Thyroid gland (tissue), 4 donors: ENCODE results near the gene IFIT3. TPM values are rescaled to one million over a fixed set of nuclear protein-coding genes. Genes with fewer than 3 reads are reported as not detected.
A peak's percentile ranks its signal among the peaks of the same experiment; 100 is the strongest.

ENCODE experiments used
- DNase-seq, 2 donors: peaks; one replicate each; pipeline ENCODE4 v3.0.0-alpha.2; 2019
- H3K27ac ChIP-seq, 3 donors: fragments of 200-600 bp; sonication (generic); 1 replicate in 2 of 3; 2 replicates in 1 of 3; pipeline ENCODE4 v1.5.1; 2016 to 2019; ENCODE audit warnings: mild to moderate bottlenecking in 1 of 3, moderate library complexity in 1 of 3
- H3K27me3 ChIP-seq: fragments of 200-600 bp; sonication (generic); one replicate; pipeline ENCODE4 v1.5.1; 2019
- H3K36me3 ChIP-seq, 2 donors: fragments of 200-600 bp; sonication (generic); one replicate each; pipeline ENCODE4 v1.5.1; 2016 to 2019
- H3K4me1 ChIP-seq, 2 donors: fragments of 200-600 bp; sonication (generic); one replicate each; pipeline ENCODE4 v1.5.1; 2017 to 2019
- H3K4me3 ChIP-seq, 3 donors: fragments of 200-600 bp; sonication (generic); replicated peaks in 1 of 3; 1 replicate in 2 of 3; 2 replicates in 1 of 3; pipeline ENCODE4 v1.5.1; 2016; ENCODE audit warnings: mild to moderate bottlenecking in 1 of 3
- H3K9me3 ChIP-seq: fragments of 200-600 bp; sonication (generic); one replicate; pipeline ENCODE4 v1.5.1; 2017
- POLR2A ChIP-seq, 2 donors: fragments of 450-650 bp; IDR thresholded peaks; one replicate each; pipeline ENCODE4 v1.6.1; 2017; ENCODE audit warnings: antibody characterized with exemption in 2 of 2, mild to moderate bottlenecking in 2 of 2, moderate library complexity in 1 of 2
- WGBS, 2 donors: methylation state at CpG; one replicate each; pipeline ENCODE4 v1.1.5; 2017; 5-methylcytosine and 5-hydroxymethylcytosine counted together
- intact Hi-C: fragments of 100-400 bp; cut with DNase I; formaldehyde crosslinking; loops from one replicate; pipeline ENCODE4 v1.15.1; 2023
- total RNA-seq, 4 donors: library from RNA; depleted of rRNA; stranded (reverse); fragments of >200 nt; gene quantifications; one replicate each; pipeline ENCODE4 v1.2.3, GENCODE V29; 2016
- TF ChIP-seq, protein P1 (sequence below), 6 experiments: fragments of 200-600 bp in 3 of 6; fragments of 450-650 bp in 3 of 6; sonication (generic) in 3 of 6; IDR thresholded peaks; one replicate each; pipeline ENCODE4 v1.5.1; 2016 to 2019; ENCODE audit warnings: antibody characterized with exemption in 6 of 6, mild to moderate bottlenecking in 2 of 6, inconsistent platforms in 1 of 6, moderate library complexity in 1 of 6

The IFIT3 gene
- total RNA-seq, 4 donors from 2014 or later: 5.9 to 11.4 (median 8.8) TPM

DNA sequence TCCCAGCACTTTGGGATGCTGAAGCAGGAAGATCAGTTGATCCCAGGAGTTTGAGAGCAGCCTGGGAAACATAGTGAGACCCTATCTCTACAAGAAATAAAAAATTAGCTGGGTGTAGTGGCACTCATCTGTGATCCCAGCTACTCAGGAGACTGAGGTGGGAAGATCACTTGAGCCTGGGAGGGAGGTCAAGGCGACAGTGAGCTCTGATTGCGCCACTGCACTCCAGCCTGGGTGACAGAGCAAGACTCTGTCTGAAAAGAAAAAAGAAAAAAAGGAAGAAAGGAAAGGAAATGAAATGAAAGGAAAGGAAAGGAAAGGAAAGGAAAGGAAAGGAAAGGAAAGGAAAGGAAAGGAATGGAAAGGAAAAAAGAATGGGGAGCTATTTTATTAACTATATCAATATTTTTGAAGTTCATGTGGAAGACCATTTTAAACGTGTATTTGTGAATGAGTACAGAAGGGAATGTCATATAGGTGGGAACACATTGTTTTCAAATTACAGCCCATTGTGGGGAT lies 33.0 kb upstream of the IFIT3 start:
- no peaks in the 10 kb centered on the region for H3K36me3 ChIP-seq
- H3K4me3 ChIP-seq: no peak overlapping the region
- no peak for DNase-seq
- H3K4me1 ChIP-seq: no peaks in the 10 kb centered on the region
- no peaks in the 10 kb centered on the region for H3K9me3 ChIP-seq
- TF ChIP-seq, protein P1, sequence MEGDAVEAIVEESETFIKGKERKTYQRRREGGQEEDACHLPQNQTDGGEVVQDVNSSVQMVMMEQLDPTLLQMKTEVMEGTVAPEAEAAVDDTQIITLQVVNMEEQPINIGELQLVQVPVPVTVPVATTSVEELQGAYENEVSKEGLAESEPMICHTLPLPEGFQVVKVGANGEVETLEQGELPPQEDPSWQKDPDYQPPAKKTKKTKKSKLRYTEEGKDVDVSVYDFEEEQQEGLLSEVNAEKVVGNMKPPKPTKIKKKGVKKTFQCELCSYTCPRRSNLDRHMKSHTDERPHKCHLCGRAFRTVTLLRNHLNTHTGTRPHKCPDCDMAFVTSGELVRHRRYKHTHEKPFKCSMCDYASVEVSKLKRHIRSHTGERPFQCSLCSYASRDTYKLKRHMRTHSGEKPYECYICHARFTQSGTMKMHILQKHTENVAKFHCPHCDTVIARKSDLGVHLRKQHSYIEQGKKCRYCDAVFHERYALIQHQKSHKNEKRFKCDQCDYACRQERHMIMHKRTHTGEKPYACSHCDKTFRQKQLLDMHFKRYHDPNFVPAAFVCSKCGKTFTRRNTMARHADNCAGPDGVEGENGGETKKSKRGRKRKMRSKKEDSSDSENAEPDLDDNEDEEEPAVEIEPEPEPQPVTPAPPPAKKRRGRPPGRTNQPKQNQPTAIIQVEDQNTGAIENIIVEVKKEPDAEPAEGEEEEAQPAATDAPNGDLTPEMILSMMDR (IDR thresholded peaks at IDR 0.05): no peak
- TF ChIP-seq POLR2A (IDR thresholded peaks at IDR 0.05): no peak
- intact Hi-C loops: no loop called here
- H3K27me3 ChIP-seq: no peaks in the 10 kb centered on the region
- 83 to 85% methylated on average over 3 of the region's 3 CpGs for WGBS, 2 donors
- H3K27ac ChIP-seq: no peak overlapping the region

DNA sequence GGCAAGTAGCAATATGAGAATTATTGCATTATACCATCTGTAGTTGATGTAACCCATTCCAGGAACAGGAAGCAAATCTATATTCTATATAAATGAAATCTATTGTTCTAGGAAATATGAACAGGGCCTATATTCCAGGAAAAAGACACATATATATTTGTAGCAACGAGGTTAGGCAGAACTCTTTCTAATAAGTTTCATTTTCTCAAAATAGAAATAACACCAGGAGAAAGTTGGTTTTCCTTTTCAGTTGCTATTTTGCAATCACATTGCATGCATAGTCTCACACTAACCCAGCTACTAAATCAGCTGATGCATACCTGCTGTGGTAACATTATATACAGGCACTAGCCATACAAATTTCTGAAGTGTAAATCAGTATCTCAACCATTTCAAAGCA lies 32.2 kb upstream of the IFIT3 start:
- Histone ChIP-seq H3K36me3 (no peaks in the 10 kb centered on the region), H3K27ac (peak overlapping the region in 1 of 3 donors; percentile 45), H3K4me1 (no peaks in the 10 kb centered on the region), H3K4me3 (no peak overlapping the region), H3K9me3 (no peaks in the 10 kb centered on the region), H3K27me3 (no peaks in the 10 kb centered on the region)
- intact Hi-C loops: no loop called here
- TF ChIP-seq, protein P1 (IDR thresholded peaks at IDR 0.05): no peak
- TF ChIP-seq POLR2A (IDR thresholded peaks at IDR 0.05): no peak
- 46 to 74% methylated on average over 1 of the region's 1 CpG for WGBS, 2 donors
- DNase-seq: no peak

DNA sequence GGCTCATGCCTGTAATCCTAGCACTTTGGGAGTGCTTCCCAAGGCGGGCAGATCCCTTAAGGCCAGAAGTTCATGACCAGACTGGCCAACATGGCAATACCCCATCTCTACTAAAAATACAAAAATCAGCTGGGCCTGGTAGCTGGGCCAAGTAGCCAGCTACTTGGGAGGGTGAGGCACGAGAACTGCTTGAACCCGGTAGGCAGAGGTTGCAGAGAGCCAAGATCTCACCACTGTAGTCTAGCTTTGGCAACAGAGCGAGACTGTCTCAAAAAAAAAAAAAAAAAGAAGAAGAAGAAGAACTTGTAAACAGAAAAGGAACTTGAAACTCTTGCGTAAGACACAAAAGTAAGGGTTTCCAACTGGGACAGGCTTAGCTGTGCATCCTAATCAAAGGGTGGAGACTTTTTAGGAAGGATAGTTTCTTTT lies 31.6 kb upstream of the IFIT3 start:
- 78 to 80% methylated on average over 5 of the region's 5 CpGs for WGBS, 2 donors
- peak overlapping the region in 1 of 3 donors; percentile 45 for H3K27ac ChIP-seq
- no peak overlapping the region for H3K4me3 ChIP-seq
- H3K27me3 ChIP-seq: no peaks in the 10 kb centered on the region
- DNase-seq: no peak
- peaks cover 4% of the 10 kb centered on the region in 2 donors for H3K4me1 ChIP-seq
- TF ChIP-seq POLR2A (IDR thresholded peaks at IDR 0.05): no peak
- TF ChIP-seq, protein P1 (IDR thresholded peaks at IDR 0.05): no peak
- intact Hi-C loops: no loop called here
- H3K36me3 ChIP-seq: no peaks in the 10 kb centered on the region
- H3K9me3 ChIP-seq: no peaks in the 10 kb centered on the region

DNA sequence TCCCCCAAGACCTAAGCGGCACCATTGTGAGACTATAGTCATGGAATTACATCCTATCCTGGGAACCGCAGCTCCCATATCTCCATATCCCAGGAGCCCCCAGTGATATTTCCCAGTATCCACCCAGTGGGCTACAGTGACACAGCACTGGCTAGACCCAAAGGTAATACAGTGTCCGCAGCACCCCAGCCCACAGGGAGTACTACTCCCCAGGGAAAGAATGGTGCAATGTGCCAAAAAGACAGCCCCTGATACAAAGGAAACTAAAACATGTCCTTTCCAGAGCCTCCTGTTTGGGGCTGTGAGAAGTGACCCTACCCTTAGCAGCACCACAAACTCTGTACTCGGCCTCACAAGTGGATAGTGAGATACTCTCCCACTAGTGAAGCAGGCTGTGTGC lies 30.4 kb upstream of the IFIT3 start:
- H3K4me3 ChIP-seq: no peak overlapping the region
- no peaks in the 10 kb centered on the region for H3K9me3 ChIP-seq
- TF ChIP-seq, protein P1 (IDR thresholded peaks at IDR 0.05): no peak
- TF ChIP-seq POLR2A (IDR thresholded peaks at IDR 0.05): no peak
- H3K27me3 ChIP-seq: no peaks in the 10 kb centered on the region
- no peak overlapping the region for H3K27ac ChIP-seq
- peaks cover 8% of the 10 kb centered on the region in 2 donors for H3K4me1 ChIP-seq
- WGBS, 2 donors: 93 to 94% methylated on average over 4 of the region's 4 CpGs
- no peak for DNase-seq
- intact Hi-C loops: no loop called here
- H3K36me3 ChIP-seq: no peaks in the 10 kb centered on the region

DNA sequence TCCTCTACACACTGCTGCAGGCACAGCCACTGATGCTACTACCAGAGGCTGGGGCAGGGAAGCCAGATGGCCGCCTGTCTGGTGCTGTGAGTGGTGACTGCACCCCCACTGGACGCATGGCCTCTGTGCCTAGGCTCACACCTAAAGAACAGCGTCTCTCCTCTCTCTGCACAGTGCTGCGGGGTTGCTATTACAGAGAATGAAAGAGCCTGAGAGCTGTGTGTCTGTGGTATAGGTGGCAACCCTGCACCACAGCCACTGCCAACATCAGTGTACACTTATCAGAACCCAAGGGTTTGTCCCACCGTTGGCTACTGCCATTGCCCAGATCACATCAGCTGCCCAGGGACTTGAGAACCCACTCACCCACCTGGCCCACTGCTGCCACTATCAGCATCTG lies 30.0 kb upstream of the IFIT3 start:
- Histone ChIP-seq H3K4me1 (peaks cover 12% of the 10 kb centered on the region in 2 donors), H3K27me3 (no peaks in the 10 kb centered on the region), H3K36me3 (no peaks in the 10 kb centered on the region), H3K4me3 (no peak overlapping the region), H3K9me3 (no peaks in the 10 kb centered on the region), H3K27ac (no peak overlapping the region)
- WGBS, 2 donors: 96 to 100% methylated on average over 5 of the region's 5 CpGs
- TF ChIP-seq, protein P1 (IDR thresholded peaks at IDR 0.05): no peak
- no peak for TF ChIP-seq POLR2A (IDR thresholded peaks at IDR 0.05)
- DNase-seq: no peak
- intact Hi-C loops: no loop called here
